A673 (cell line): ENCODE measurements around the gene KCTD8. TPM values are rescaled to one million over a fixed set of nuclear protein-coding genes. Genes with fewer than 3 reads are reported as not detected.

Experiments used
- BruUV-seq: library from RNA; stranded (reverse); fragments of 400-500 nt; replicated peaks from 2 replicates; lab custom pipeline; 2021; lab: Mats Ljungman, UMichigan
- CTCF ChIA-PET: fragments of 300-600 bp; sonication (Branson Sonifier 250); formaldehyde crosslinking; loops from one replicate; lab custom pipeline; 2022; ENCODE audit warnings: antibody characterized with exemption; lab: Charles Lee
- POLR2A ChIA-PET: fragments of 300-600 bp; sonication (Branson Sonifier 250); formaldehyde crosslinking; loops from one replicate; lab custom pipeline; 2022; ENCODE audit warnings: antibody characterized with exemption; ENCODE audit not compliant: low non-redundant PET; lab: Charles Lee
- DNase-seq: peaks from one replicate; pipeline ENCODE4 v3.0.0-alpha.2; 2015; ENCODE audit warnings: low spot score
- H3K27ac ChIP-seq: fragments of 200-600 bp; sonication (generic); 2 replicates; pipeline ENCODE4 v1.5.1; 2016; ENCODE audit warnings: mixed run types, low read depth, mild to moderate bottlenecking, mixed read lengths, antibody characterized with exemption, low read length; ENCODE audit not compliant: poor library complexity, severe bottlenecking
- H3K27me3 ChIP-seq: fragments of 200-600 bp; sonication (generic); replicated peaks from 2 replicates; pipeline ENCODE4 v1.6.1; 2017; ENCODE audit warnings: mixed run types, low read depth, mild to moderate bottlenecking, mixed read lengths, antibody characterized with exemption, low read length; ENCODE audit not compliant: insufficient read depth, poor library complexity
- H3K36me3 ChIP-seq: fragments of 200-600 bp; sonication (generic); 2 replicates; pipeline ENCODE4 v1.6.1; 2016; ENCODE audit warnings: mixed run types, mild to moderate bottlenecking, mixed read lengths, antibody characterized with exemption, low read length; ENCODE audit not compliant: insufficient read depth, poor library complexity, severe bottlenecking
- H3K4me1 ChIP-seq: fragments of 200-600 bp; sonication (generic); 2 replicates; pipeline ENCODE4 v1.6.1; 2017; ENCODE audit warnings: mixed run types, mild to moderate bottlenecking, mixed read lengths, antibody characterized with exemption, low read length; ENCODE audit not compliant: insufficient read depth, poor library complexity, severe bottlenecking
- H3K4me3 ChIP-seq: fragments of 200-600 bp; sonication (generic); 2 replicates; pipeline ENCODE4 v1.5.1; 2016; ENCODE audit warnings: low read depth, mixed run types, mild to moderate bottlenecking, mixed read lengths, low read length; ENCODE audit not compliant: poor library complexity, severe bottlenecking
- H3K9me3 ChIP-seq: fragments of 200-600 bp; sonication (generic); 2 replicates; pipeline ENCODE4 v1.6.1; 2016; ENCODE audit warnings: mixed run types, low read depth, mild to moderate bottlenecking, mixed read lengths, antibody characterized with exemption, low read length; ENCODE audit not compliant: poor library complexity, severe bottlenecking
- EZH2 ChIP-seq: fragments of 200-600 bp; sonication (generic); IDR thresholded peaks from 2 replicates; pipeline ENCODE4 v1.6.1; 2017; ENCODE audit warnings: borderline replicate concordance, low read depth, mild to moderate bottlenecking, mixed read lengths, antibody characterized with exemption, low read length; ENCODE audit not compliant: poor library complexity, severe bottlenecking
- intact Hi-C: fragments of 100-400 bp; cut with micrococcal nuclease; formaldehyde crosslinking; loops from one replicate; pipeline ENCODE4 v1.10.0; 2022; ENCODE audit not compliant: unreplicated experiment
- total RNA-seq: library from RNA; stranded (reverse); gene quantifications from 2 replicates; pipeline ENCODE4 v1.2.3, GENCODE V29; 2021
- TF ChIP-seq, protein P1 (sequence below): fragments of 300-800, 200-600 bp; sonication (generic); conservative IDR thresholded peaks from 2 replicates; pipeline ENCODE4 v1.5.1; 2017; ENCODE audit warnings: low read depth, mild to moderate bottlenecking, antibody characterized with exemption, low read length, moderate library complexity, mixed read lengths

KCTD8 gene
- total RNA-seq, 1 experiment from 2014 or later, result not detected

DNA sequence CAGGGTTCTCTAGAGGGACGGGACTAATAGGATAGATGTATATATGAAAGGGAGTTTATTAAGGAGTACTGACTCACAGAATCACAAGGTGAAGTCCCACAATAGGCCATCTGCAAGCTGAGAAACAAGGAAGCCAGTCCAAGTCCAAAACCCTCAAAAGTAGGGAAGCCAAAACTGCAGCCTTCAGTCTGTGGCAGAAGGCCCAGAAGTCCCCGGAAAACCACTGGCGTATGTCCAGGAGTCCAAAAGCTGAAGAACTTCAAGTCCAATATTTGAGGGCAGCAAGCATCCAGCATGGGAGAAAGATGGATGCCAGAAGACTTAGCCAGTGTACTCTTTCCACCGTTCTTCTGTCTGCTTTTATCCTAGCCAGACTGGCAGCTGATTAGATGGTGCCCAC lies 227.2 kb downstream of the KCTD8 start:
- no peaks in the 10 kb centered on the region for H3K36me3 ChIP-seq
- POLR2A ChIA-PET, result no interaction called here
- H3K4me3 ChIP-seq, result no peak overlapping the region
- no peak overlapping the region for H3K27ac ChIP-seq
- peaks cover 16% of the 10 kb centered on the region for H3K9me3 ChIP-seq
- CTCF ChIA-PET, result no interaction called here
- intact Hi-C loops, result no loop called here
- no TSS peak for BruUV-seq
- H3K4me1 ChIP-seq, result no peaks in the 10 kb centered on the region
- no peaks in the 10 kb centered on the region for H3K27me3 ChIP-seq
- no peak for TF ChIP-seq EZH2
- TF ChIP-seq, protein P1, sequence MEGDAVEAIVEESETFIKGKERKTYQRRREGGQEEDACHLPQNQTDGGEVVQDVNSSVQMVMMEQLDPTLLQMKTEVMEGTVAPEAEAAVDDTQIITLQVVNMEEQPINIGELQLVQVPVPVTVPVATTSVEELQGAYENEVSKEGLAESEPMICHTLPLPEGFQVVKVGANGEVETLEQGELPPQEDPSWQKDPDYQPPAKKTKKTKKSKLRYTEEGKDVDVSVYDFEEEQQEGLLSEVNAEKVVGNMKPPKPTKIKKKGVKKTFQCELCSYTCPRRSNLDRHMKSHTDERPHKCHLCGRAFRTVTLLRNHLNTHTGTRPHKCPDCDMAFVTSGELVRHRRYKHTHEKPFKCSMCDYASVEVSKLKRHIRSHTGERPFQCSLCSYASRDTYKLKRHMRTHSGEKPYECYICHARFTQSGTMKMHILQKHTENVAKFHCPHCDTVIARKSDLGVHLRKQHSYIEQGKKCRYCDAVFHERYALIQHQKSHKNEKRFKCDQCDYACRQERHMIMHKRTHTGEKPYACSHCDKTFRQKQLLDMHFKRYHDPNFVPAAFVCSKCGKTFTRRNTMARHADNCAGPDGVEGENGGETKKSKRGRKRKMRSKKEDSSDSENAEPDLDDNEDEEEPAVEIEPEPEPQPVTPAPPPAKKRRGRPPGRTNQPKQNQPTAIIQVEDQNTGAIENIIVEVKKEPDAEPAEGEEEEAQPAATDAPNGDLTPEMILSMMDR, result no peak
- DNase-seq, result no peak

GRCh38 chr4:44210750-44211149 lies 237.9 kb downstream of the KCTD8 start:
- no peak overlapping the region for H3K4me3 ChIP-seq
- no TSS peak for BruUV-seq
- ChIA-PET POLR2A (no interaction called here), CTCF (no interaction called here)
- H3K4me1 ChIP-seq, result no peaks in the 10 kb centered on the region
- H3K27ac ChIP-seq, result no peak overlapping the region
- TF ChIP-seq, protein P1, result no peak
- TF ChIP-seq EZH2, result no peak
- peaks cover 6% of the 10 kb centered on the region for H3K9me3 ChIP-seq
- DNase-seq, result no peak
- H3K27me3 ChIP-seq, result no peaks in the 10 kb centered on the region
- H3K36me3 ChIP-seq, result no peaks in the 10 kb centered on the region
- intact Hi-C loops, result no loop called here

DNA sequence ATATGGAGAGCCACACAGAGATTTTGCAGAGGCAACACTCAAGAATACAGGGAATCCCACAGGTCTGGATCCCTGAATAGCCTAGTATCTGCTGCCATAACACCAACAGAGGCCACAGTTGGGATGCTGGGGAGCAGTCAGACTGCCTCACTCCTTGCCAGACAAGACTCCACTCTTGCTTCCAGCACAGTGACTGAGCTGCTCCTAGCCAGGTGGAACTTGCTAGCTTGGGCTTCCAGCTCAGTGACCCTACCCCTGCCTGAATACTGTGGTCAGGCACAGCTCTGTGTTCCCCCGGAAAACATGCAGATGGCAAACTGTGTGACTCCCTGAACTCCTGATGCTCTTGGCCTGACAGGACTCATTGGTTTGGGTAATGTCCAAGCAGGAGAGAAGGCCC lies 251.8 kb downstream of the KCTD8 start:
- Histone ChIP-seq H3K4me3 (no peak overlapping the region), H3K27me3 (no peaks in the 10 kb centered on the region), H3K27ac (no peak overlapping the region), H3K9me3 (peaks cover 22% of the 10 kb centered on the region), H3K36me3 (no peaks in the 10 kb centered on the region), H3K4me1 (no peaks in the 10 kb centered on the region)
- TF ChIP-seq, protein P1, result no peak
- no peak for TF ChIP-seq EZH2
- intact Hi-C loops, result no loop called here
- CTCF ChIA-PET, result no interaction called here
- no peak for DNase-seq
- no TSS peak for BruUV-seq
- POLR2A ChIA-PET, result no interaction called here
